Measurements from ENCODE around the gene HNRNPA3.

GRCh38 chr2:177164584-177165052 lies 48.0 kb upstream of the HNRNPA3 start:
- TF ChIP-seq GATA2 (IDR thresholded peaks at IDR 0.05; ENCODE audit: low read depth, low read length), result 0 out of 2 replicates have a peak, but pooled peaks have one; percentile 44
- no peak for TF ChIP-seq GATA3 (IDR thresholded peaks at IDR 0.05; ENCODE audit: low read depth, low read length)
